ENCODE results near the gene PERM1.
"Not testable (repeated sequence)": the region's sequence is repeated elsewhere in the genome, so short reads cannot be mapped to it uniquely, and the experiment has no call there.

Gene PERM1

DNA sequence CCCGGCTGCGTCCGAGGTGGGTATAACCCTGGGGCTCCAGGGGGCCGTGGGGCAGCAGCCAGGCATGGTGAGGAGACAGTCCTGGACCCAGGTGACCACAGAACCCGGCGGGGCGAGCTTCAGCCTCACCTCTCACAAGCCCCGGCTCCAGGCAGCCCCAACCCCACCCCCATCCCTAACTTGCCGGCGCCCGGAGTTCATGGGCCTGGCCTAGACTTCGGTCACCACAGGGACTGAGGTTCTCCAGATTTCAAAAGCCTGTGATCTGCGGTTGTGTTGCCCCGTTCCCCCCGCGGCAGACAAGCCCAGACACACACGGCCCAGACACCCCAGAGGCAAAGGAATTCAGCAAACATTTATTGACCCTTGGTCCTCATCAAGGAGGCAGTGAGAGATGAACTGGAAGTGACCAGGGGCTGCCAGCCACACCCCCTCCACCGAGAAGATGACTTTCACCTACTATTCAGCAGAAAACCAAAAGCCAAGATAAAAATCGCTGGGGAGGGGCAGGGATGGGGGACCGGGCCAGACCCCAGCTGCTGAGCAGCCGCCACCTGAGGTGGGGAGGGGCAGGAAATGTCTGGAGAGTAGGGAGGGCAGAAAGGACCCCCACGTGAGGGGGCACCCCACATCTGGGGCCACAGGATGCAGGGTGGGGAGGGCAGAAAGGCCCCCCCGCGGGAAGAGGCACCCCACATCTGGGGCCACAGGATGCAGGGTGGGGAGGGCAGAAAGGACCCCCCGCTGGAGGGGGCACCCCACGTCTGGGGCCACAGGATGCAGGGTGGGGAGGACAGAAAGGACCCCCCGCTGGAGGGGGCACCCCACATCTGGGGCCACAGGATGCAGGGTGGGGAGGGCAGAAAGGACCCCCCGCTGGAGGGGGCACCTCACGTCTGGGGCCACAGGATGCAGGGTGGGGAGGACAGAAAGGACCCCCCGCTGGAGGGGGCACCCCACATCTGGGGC, 14.1 kb upstream of the PERM1 start:
- H3K14ac ChIP-seq (ENCODE audit: low read length in 2 of 2): no peak overlapping the region
- H3K18ac ChIP-seq (ENCODE audit: low read depth in 1 of 2, low read length in 2 of 2): peak overlapping the region in 1 of 2 experiments; percentile 0
- no peak overlapping the region for H3K9ac ChIP-seq (ENCODE audit: low read length)
- H2AFZ ChIP-seq (ENCODE audit: low read depth, low read length): no peak overlapping the region
- no peak overlapping the region for H3K4ac ChIP-seq (ENCODE audit: low read depth in 1 of 2, low read length in 2 of 2)
- H3K4me3 ChIP-seq (ENCODE audit: insufficient read depth in 1 of 2, low read depth in 1 of 2, low read length in 2 of 2): no peak overlapping the region
- no peak overlapping the region for H4K91ac ChIP-seq (ENCODE audit: low read length)
- no peak overlapping the region for H3K27ac ChIP-seq (ENCODE audit: low read length, poor library complexity, severe bottlenecking)
- no peak overlapping the region for H2AK5ac ChIP-seq (ENCODE audit: low read length, severe bottlenecking)
- H2BK12ac ChIP-seq (ENCODE audit: low read length in 2 of 2): no peak overlapping the region
- H3K9me3 ChIP-seq (ENCODE audit: control insufficient read depth, low read length): peaks cover 5% of the 10 kb centered on the region
- DNase-seq: peak; percentile 47
- no peak overlapping the region for H2BK120ac ChIP-seq (ENCODE audit: low read depth, low read length)
- peaks cover under 1% of the 10 kb centered on the region for H3K79me1 ChIP-seq (replicated peaks; ENCODE audit: low read length, poor library complexity, severe bottlenecking)
- H3K4me2 ChIP-seq (ENCODE audit: low read length, poor library complexity, severe bottlenecking): no peak overlapping the region
- H3K23ac ChIP-seq (ENCODE audit: low read length in 2 of 2): no peak overlapping the region
- WGBS: 56% methylated on average over 18 of the region's 30 CpGs
- H2BK15ac ChIP-seq (ENCODE audit: low read depth, poor library complexity, severe bottlenecking): no peak overlapping the region
- no peak overlapping the region for H4K8ac ChIP-seq (ENCODE audit: low read length)
- H3K27me3 ChIP-seq (ENCODE audit: control insufficient read depth in 1 of 2, insufficient read depth in 1 of 2, low read length in 2 of 2): peaks cover 16 to 54% of the 10 kb centered on the region in 2 experiments
- H3K36me3 ChIP-seq (ENCODE audit: control insufficient read depth in 1 of 2, insufficient read depth in 2 of 2, low read depth in 1 of 2, low read length in 2 of 2): peaks cover 0 to 3% of the 10 kb centered on the region in 2 experiments
- peaks cover 30% of the 10 kb centered on the region for H3K4me1 ChIP-seq (ENCODE audit: control insufficient read depth, insufficient read depth, low read depth, low read length)
- H2BK5ac ChIP-seq (ENCODE audit: low read depth, low read length, poor library complexity, severe bottlenecking): no peak overlapping the region

DNA sequence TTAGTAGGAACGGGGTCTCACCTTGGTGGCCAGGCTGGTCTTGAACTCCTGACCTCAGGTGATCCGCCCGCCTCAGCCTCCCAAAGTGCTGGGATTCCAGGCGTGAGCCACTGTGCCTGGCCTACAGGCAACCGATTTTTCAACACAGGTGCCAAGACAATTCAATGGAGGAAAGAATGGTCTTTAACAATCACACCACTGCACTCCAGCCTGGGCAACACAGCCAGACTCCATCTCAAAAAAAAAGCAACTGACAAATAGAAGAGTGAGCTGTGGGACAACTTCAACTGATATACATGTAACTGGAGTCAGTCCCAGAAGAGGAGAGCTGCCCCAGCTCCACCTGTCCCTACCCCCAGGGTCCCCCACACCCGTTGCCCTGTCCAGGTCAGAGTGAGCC, 12.7 kb upstream of the PERM1 start:
- H4K8ac ChIP-seq (ENCODE audit: low read length); H2BK15ac ChIP-seq (ENCODE audit: low read depth, poor library complexity, severe bottlenecking); H3K4me2 ChIP-seq (ENCODE audit: low read length, poor library complexity, severe bottlenecking); H2BK120ac ChIP-seq (ENCODE audit: low read depth, low read length); H2BK5ac ChIP-seq (ENCODE audit: low read depth, low read length, poor library complexity, severe bottlenecking); H3K14ac ChIP-seq (ENCODE audit: low read length in 2 of 2); H3K27ac ChIP-seq (ENCODE audit: low read length, poor library complexity, severe bottlenecking); H4K91ac ChIP-seq (ENCODE audit: low read length); H3K4me3 ChIP-seq (ENCODE audit: insufficient read depth in 1 of 2, low read depth in 1 of 2, low read length in 2 of 2); H2AK5ac ChIP-seq (ENCODE audit: low read length, severe bottlenecking); H3K18ac ChIP-seq (ENCODE audit: low read depth in 1 of 2, low read length in 2 of 2); H3K79me1 ChIP-seq (replicated peaks; ENCODE audit: low read length, poor library complexity, severe bottlenecking); H3K23ac ChIP-seq (ENCODE audit: low read length in 2 of 2); H3K4ac ChIP-seq (ENCODE audit: low read depth in 1 of 2, low read length in 2 of 2); H2BK12ac ChIP-seq (ENCODE audit: low read length in 2 of 2); H3K36me3 ChIP-seq (ENCODE audit: control insufficient read depth in 1 of 2, insufficient read depth in 2 of 2, low read depth in 1 of 2, low read length in 2 of 2); H3K9me3 ChIP-seq (ENCODE audit: control insufficient read depth, low read length); H2AFZ ChIP-seq (ENCODE audit: low read depth, low read length); H3K9ac ChIP-seq (ENCODE audit: low read length): not testable (repeated sequence)
- WGBS: 82% methylated on average over 6 of the region's 6 CpGs
- DNase-seq: peak; percentile 45
- Histone ChIP-seq H3K4me1 (ENCODE audit: control insufficient read depth, insufficient read depth, low read depth, low read length) (peaks cover 18% of the 10 kb centered on the region), H3K27me3 (ENCODE audit: control insufficient read depth in 1 of 2, insufficient read depth in 1 of 2, low read length in 2 of 2) (peaks cover 16 to 47% of the 10 kb centered on the region in 2 experiments)

DNA sequence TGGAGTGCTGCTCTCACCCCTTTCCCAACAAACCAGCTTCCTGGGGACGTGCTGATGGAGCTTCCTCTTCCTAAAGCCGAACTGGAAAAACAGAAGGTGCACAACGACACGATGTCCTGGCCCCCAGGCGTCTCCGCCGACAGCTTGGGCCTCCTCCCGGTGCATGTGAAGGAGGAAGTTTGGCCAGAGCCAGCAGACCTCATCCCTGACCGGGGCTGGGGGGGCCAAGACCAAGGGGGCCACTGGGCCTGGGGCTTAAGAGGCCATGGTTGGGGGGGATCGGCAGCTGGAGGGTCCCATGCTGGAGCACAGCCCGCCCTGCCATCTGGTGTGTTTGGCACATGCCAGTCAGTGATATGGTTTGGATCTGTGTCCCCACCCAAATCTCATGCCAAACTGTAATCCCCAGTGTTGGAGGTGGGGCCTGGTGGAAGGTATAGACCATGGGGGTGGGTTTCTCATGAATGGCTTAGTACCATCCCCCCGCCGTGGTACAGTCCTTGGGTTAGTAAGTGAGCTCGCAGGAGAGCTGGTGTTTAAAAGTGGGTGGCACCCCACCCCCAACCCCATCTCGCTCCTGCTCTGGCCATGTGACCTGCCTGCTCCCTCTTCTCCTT, 11.6 kb upstream of the PERM1 start:
- H3K9ac ChIP-seq (ENCODE audit: low read length): no peak overlapping the region
- H2AFZ ChIP-seq (ENCODE audit: low read depth, low read length): no peak overlapping the region
- no peak overlapping the region for H3K23ac ChIP-seq (ENCODE audit: low read length in 2 of 2)
- H3K18ac ChIP-seq (ENCODE audit: low read depth in 1 of 2, low read length in 2 of 2): no peak overlapping the region
- H2BK5ac ChIP-seq (ENCODE audit: low read depth, low read length, poor library complexity, severe bottlenecking): no peak overlapping the region
- no peak overlapping the region for H4K91ac ChIP-seq (ENCODE audit: low read length)
- H2BK15ac ChIP-seq (ENCODE audit: low read depth, poor library complexity, severe bottlenecking): no peak overlapping the region
- no peak overlapping the region for H3K4me3 ChIP-seq (ENCODE audit: insufficient read depth in 1 of 2, low read depth in 1 of 2, low read length in 2 of 2)
- peaks cover 5% of the 10 kb centered on the region for H3K9me3 ChIP-seq (ENCODE audit: control insufficient read depth, low read length)
- H2AK5ac ChIP-seq (ENCODE audit: low read length, severe bottlenecking): no peak overlapping the region
- peaks cover 14 to 49% of the 10 kb centered on the region in 2 experiments for H3K27me3 ChIP-seq (ENCODE audit: control insufficient read depth in 1 of 2, insufficient read depth in 1 of 2, low read length in 2 of 2)
- H3K36me3 ChIP-seq (ENCODE audit: control insufficient read depth in 1 of 2, insufficient read depth in 2 of 2, low read depth in 1 of 2, low read length in 2 of 2): no peaks in the 10 kb centered on the region
- H3K4ac ChIP-seq (ENCODE audit: low read depth in 1 of 2, low read length in 2 of 2): no peak overlapping the region
- 86% methylated on average over 15 of the region's 15 CpGs for WGBS
- no peaks in the 10 kb centered on the region for H3K79me1 ChIP-seq (replicated peaks; ENCODE audit: low read length, poor library complexity, severe bottlenecking)
- no peak overlapping the region for H3K27ac ChIP-seq (ENCODE audit: low read length, poor library complexity, severe bottlenecking)
- H2BK120ac ChIP-seq (ENCODE audit: low read depth, low read length): no peak overlapping the region
- H3K14ac ChIP-seq (ENCODE audit: low read length in 2 of 2): no peak overlapping the region
- peaks cover 9% of the 10 kb centered on the region for H3K4me1 ChIP-seq (ENCODE audit: control insufficient read depth, insufficient read depth, low read depth, low read length)
- H4K8ac ChIP-seq (ENCODE audit: low read length): no peak overlapping the region
- peak; percentile 60 for DNase-seq
- no peak overlapping the region for H2BK12ac ChIP-seq (ENCODE audit: low read length in 2 of 2)
- no peak overlapping the region for H3K4me2 ChIP-seq (ENCODE audit: low read length, poor library complexity, severe bottlenecking)

DNA sequence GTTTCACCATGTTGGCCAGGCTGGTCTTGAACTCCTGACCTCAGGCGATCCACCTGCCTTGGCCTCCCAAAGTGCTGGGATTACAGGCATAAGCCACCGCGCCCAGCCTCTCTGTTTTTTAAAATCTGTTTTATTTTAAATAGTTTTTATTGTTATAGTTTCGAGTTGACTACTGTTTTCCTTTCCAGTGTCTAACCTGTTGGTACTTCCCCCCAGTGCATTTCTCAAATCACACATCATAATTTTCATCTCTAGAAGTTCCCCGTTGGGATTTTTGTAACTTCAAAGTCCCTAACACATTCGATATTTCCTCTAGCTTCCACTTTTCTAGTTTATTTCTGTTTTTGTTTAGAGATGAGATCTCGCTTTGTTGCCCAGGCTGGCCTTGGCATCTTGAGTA, 10.5 kb upstream of the PERM1 start:
- no peak overlapping the region for H3K4me2 ChIP-seq (ENCODE audit: low read length, poor library complexity, severe bottlenecking)
- H2BK12ac ChIP-seq (ENCODE audit: low read length in 2 of 2): no peak overlapping the region
- peaks cover 6 to 39% of the 10 kb centered on the region in 2 experiments for H3K27me3 ChIP-seq (ENCODE audit: control insufficient read depth in 1 of 2, insufficient read depth in 1 of 2, low read length in 2 of 2)
- peak; percentile 33 for DNase-seq
- H2AFZ ChIP-seq (ENCODE audit: low read depth, low read length): no peak overlapping the region
- H4K8ac ChIP-seq (ENCODE audit: low read length): no peak overlapping the region
- H3K9ac ChIP-seq (ENCODE audit: low read length): no peak overlapping the region
- no peaks in the 10 kb centered on the region for H3K79me1 ChIP-seq (replicated peaks; ENCODE audit: low read length, poor library complexity, severe bottlenecking)
- H3K4me1 ChIP-seq (ENCODE audit: control insufficient read depth, insufficient read depth, low read depth, low read length): peaks cover 5% of the 10 kb centered on the region
- no peak overlapping the region for H2BK5ac ChIP-seq (ENCODE audit: low read depth, low read length, poor library complexity, severe bottlenecking)
- no peak overlapping the region for H3K4ac ChIP-seq (ENCODE audit: low read depth in 1 of 2, low read length in 2 of 2)
- peaks cover 5% of the 10 kb centered on the region for H3K9me3 ChIP-seq (ENCODE audit: control insufficient read depth, low read length)
- WGBS: 89% methylated on average over 3 of the region's 7 CpGs
- no peak overlapping the region for H4K91ac ChIP-seq (ENCODE audit: low read length)
- no peak overlapping the region for H3K14ac ChIP-seq (ENCODE audit: low read length in 2 of 2)
- H3K23ac ChIP-seq (ENCODE audit: low read length in 2 of 2): no peak overlapping the region
- no peak overlapping the region for H3K27ac ChIP-seq (ENCODE audit: low read length, poor library complexity, severe bottlenecking)
- H2BK15ac ChIP-seq (ENCODE audit: low read depth, poor library complexity, severe bottlenecking): no peak overlapping the region
- no peak overlapping the region for H2BK120ac ChIP-seq (ENCODE audit: low read depth, low read length)
- no peak overlapping the region for H3K4me3 ChIP-seq (ENCODE audit: insufficient read depth in 1 of 2, low read depth in 1 of 2, low read length in 2 of 2)
- H2AK5ac ChIP-seq (ENCODE audit: low read length, severe bottlenecking): no peak overlapping the region
- H3K18ac ChIP-seq (ENCODE audit: low read depth in 1 of 2, low read length in 2 of 2): no peak overlapping the region
- H3K36me3 ChIP-seq (ENCODE audit: control insufficient read depth in 1 of 2, insufficient read depth in 2 of 2, low read depth in 1 of 2, low read length in 2 of 2): no peaks in the 10 kb centered on the region

All from mesenchymal stem cell (in vitro differentiated cells and primary cell).